ENCODE measurements around the gene LLGL2.
"Not testable (repeated sequence)": the region's sequence is repeated elsewhere in the genome, so short reads cannot be mapped to it uniquely, and the experiment has no call there.

LLGL2 gene

GRCh38 chr17:75524970-75525805, at the start of gene LLGL2:
LLGL2 (plus strand) TSS chr17:75525697; CDS start chr17:75543427, 17,730 bp downstream.
- peak within 1 kb of the TSS; percentile 100 for H3K4me2 ChIP-seq
- no peaks in the 10 kb centered on the region for H3K9me3 ChIP-seq
- H3K27ac ChIP-seq: peak within 1 kb of the TSS; percentile 72
- TF ChIP-seq Cebpa-rat (IDR thresholded peaks at IDR 0.05): no peak
- peaks cover 47% of the 10 kb centered on the region for H3K36me3 ChIP-seq
- peak within 1 kb of the TSS; percentile 79 for H3K9ac ChIP-seq
- H4K20me1 ChIP-seq: peaks cover 22% of the 10 kb centered on the region
- peak within 1 kb of the TSS; percentile 88 for H3K4me3 ChIP-seq
- H3K4me1 ChIP-seq: peaks cover 31% of the 10 kb centered on the region
- peaks cover 16% of the 10 kb centered on the region; the same call in 1 of the 2 replicates for H3K27me3 ChIP-seq

GRCh38 chr17:75475851-75476250, 49.6 kb upstream of the LLGL2 start:
- Histone ChIP-seq H3K27ac (peak overlapping the region; percentile 64; the same call in 1 of the 2 replicates), H3K27me3 (no peaks in the 10 kb centered on the region), H3K9me3 (no peaks in the 10 kb centered on the region), H3K9ac (0 out of 2 replicates have a peak overlapping the region, but pooled peaks have one; percentile 38), H3K36me3 (peaks cover 91% of the 10 kb centered on the region), H4K20me1 (peaks cover 19% of the 10 kb centered on the region; the same call in 1 of the 2 replicates), H3K4me3 (no peak overlapping the region), H3K4me1 (peaks cover 95% of the 10 kb centered on the region), H3K4me2 (peak overlapping the region; percentile 64)
- no peak for TF ChIP-seq Cebpa-rat (IDR thresholded peaks at IDR 0.05)

- Histone ChIP-seq H4K20me1 (peaks cover 19% of the 10 kb centered on the region; the same call in 1 of the 2 replicates), H3K9ac (0 out of 2 replicates have a peak overlapping the region, but pooled peaks have one; percentile 38), H3K4me3 (no peak overlapping the region), H3K4me2 (peak overlapping the region; percentile 64), H3K36me3 (peaks cover 89% of the 10 kb centered on the region), H3K9me3 (no peaks in the 10 kb centered on the region), H3K27me3 (no peaks in the 10 kb centered on the region), H3K27ac (peak overlapping the region; percentile 64; the same call in 1 of the 2 replicates), H3K4me1 (peaks cover 95% of the 10 kb centered on the region)
- TF ChIP-seq Cebpa-rat (IDR thresholded peaks at IDR 0.05): no peak
Measured at GRCh38 chr17:75476271-75476671, 49.2 kb upstream of the LLGL2 start.

- TF ChIP-seq Cebpa-rat (IDR thresholded peaks at IDR 0.05): no peak
- H3K4me3 ChIP-seq: no peak overlapping the region
- peak overlapping the region; percentile 37; the same call in 1 of the 2 replicates for H3K27ac ChIP-seq
- peaks cover 95% of the 10 kb centered on the region for H3K4me1 ChIP-seq
- peak overlapping the region; percentile 50 for H3K4me2 ChIP-seq
- H3K9ac ChIP-seq: no peak overlapping the region
- H3K36me3 ChIP-seq: peaks cover 84% of the 10 kb centered on the region
- no peaks in the 10 kb centered on the region for H3K27me3 ChIP-seq
- no peaks in the 10 kb centered on the region for H3K9me3 ChIP-seq
- peaks cover 19% of the 10 kb centered on the region; the same call in 1 of the 2 replicates for H4K20me1 ChIP-seq
Measured at GRCh38 chr17:75476752-75477489, 48.6 kb upstream of the LLGL2 start.

- not testable (repeated sequence) for H3K9me3 ChIP-seq, H3K4me3 ChIP-seq, H3K9ac ChIP-seq, H3K27me3 ChIP-seq
- H3K4me1 ChIP-seq: peaks cover 95% of the 10 kb centered on the region
- H4K20me1 ChIP-seq: peaks cover 19% of the 10 kb centered on the region; the same call in 1 of the 2 replicates
- peak overlapping the region; percentile 37; the same call in 1 of the 2 replicates for H3K27ac ChIP-seq
- peak overlapping the region; percentile 50 for H3K4me2 ChIP-seq
- peaks cover 80% of the 10 kb centered on the region for H3K36me3 ChIP-seq
Measured at GRCh38 chr17:75477490-75477862, 48.0 kb upstream of the LLGL2 start.

GRCh38 chr17:75478508-75478907, 47.0 kb upstream of the LLGL2 start:
- TF ChIP-seq Cebpa-rat (IDR thresholded peaks at IDR 0.05): no peak
- H3K9me3 ChIP-seq: no peaks in the 10 kb centered on the region
- peak overlapping the region; percentile 64; the same call in 1 of the 2 replicates for H3K27ac ChIP-seq
- H3K27me3 ChIP-seq: no peaks in the 10 kb centered on the region
- peak overlapping the region; percentile 11; the same call in 1 of the 2 replicates for H3K4me2 ChIP-seq
- H4K20me1 ChIP-seq: peaks cover 15% of the 10 kb centered on the region; the same call in 1 of the 2 replicates
- H3K4me1 ChIP-seq: peaks cover 95% of the 10 kb centered on the region
- H3K9ac ChIP-seq: no peak overlapping the region
- H3K36me3 ChIP-seq: peaks cover 78% of the 10 kb centered on the region
- H3K4me3 ChIP-seq: no peak overlapping the region

GRCh38 chr17:75480281-75480680, 45.2 kb upstream of the LLGL2 start:
- Histone ChIP-seq H3K27me3 (no peaks in the 10 kb centered on the region), H4K20me1 (peaks cover 8% of the 10 kb centered on the region; the same call in 1 of the 2 replicates), H3K4me1 (peaks cover 92% of the 10 kb centered on the region), H3K9ac (peak overlapping the region; percentile 60; the same call in 1 of the 2 replicates), H3K4me3 (no peak overlapping the region), H3K27ac (peak overlapping the region; percentile 82), H3K9me3 (no peaks in the 10 kb centered on the region), H3K4me2 (peak overlapping the region; percentile 70), H3K36me3 (peaks cover 65% of the 10 kb centered on the region)
- no peak for TF ChIP-seq Cebpa-rat (IDR thresholded peaks at IDR 0.05)

GRCh38 chr17:75481194-75482068, 44.1 kb upstream of the LLGL2 start:
- peak overlapping the region; percentile 60 for H3K9ac ChIP-seq
- peak overlapping the region; percentile 82 for H3K27ac ChIP-seq
- TF ChIP-seq Cebpa-rat (IDR thresholded peaks at IDR 0.05): no peak

More at GRCh38 chr17:75481194-75482068, 44.1 kb upstream of the LLGL2 start:
- Histone ChIP-seq H3K36me3 (peaks cover 58% of the 10 kb centered on the region), H3K4me2 (peak overlapping the region; percentile 70), H3K4me3 (no peak overlapping the region), H3K4me1 (peaks cover 93% of the 10 kb centered on the region), H4K20me1 (no peaks in the 10 kb centered on the region), H3K27me3 (no peaks in the 10 kb centered on the region), H3K9me3 (no peaks in the 10 kb centered on the region)

All from BLaER1 (cell line).